ENCODE data around the gene ADIPOR1. TPM values are rescaled to one million over a fixed set of nuclear protein-coding genes. Genes with fewer than 3 reads are reported as not detected.

The ADIPOR1 gene
- total RNA-seq, 2 experiments from 2014 or later: 49.4 to 57.4 TPM

GRCh38 chr1:202942426-202942825, 15.7 kb downstream of the ADIPOR1 start:
- intact Hi-C loops (cut with micrococcal nuclease; ENCODE audit: unreplicated experiment): no loop called here
- Histone ChIP-seq H3K27ac (ENCODE audit: low read depth, low read length, poor library complexity, severe bottlenecking) (no peak overlapping the region), H3K79me2 (ENCODE audit: insufficient read depth, low read depth, low read length) (no peaks in the 10 kb centered on the region), H2AFZ (ENCODE audit: low read length) (no peak overlapping the region), H3K4me1 (ENCODE audit: insufficient read depth, low read length, poor library complexity, severe bottlenecking) (no peaks in the 10 kb centered on the region), H3K4me2 (ENCODE audit: low read length) (no peak overlapping the region), H3K4me3 (ENCODE audit: low read depth, low read length, poor library complexity, severe bottlenecking) (no peak overlapping the region), H3K9me2 (ENCODE audit: insufficient read depth, low read length) (no peaks in the 10 kb centered on the region), H3K9me3 (ENCODE audit: low read length) (no peaks in the 10 kb centered on the region), H3K36me3 (ENCODE audit: insufficient read depth, low read length) (peaks cover 74% of the 10 kb centered on the region), H4K20me1 (ENCODE audit: insufficient read depth, low read length) (no peaks in the 10 kb centered on the region)
- ChIA-PET CTCF (ENCODE audit: unreplicated experiment) (no interaction called here), POLR2A (interaction anchor here (1.1 to 1.3 kb wide), 2 partner anchors 9 to 31 kb away, joined by 4 read pairs; no protein-coding TSS in a partner anchor)
- no peak for DNase-seq (ENCODE audit: low spot score)
- no TSS peak for BruUV-seq (replicated peaks)
- TF ChIP-seq EZH2phosphoT487 (IDR thresholded peaks at IDR 0.05; ENCODE audit: borderline replicate concordance, low read depth, low read length) (no peak), CTCF (conservative IDR thresholded peaks at IDR 0.05; ENCODE audit: low read length) (no peak)

DNA sequence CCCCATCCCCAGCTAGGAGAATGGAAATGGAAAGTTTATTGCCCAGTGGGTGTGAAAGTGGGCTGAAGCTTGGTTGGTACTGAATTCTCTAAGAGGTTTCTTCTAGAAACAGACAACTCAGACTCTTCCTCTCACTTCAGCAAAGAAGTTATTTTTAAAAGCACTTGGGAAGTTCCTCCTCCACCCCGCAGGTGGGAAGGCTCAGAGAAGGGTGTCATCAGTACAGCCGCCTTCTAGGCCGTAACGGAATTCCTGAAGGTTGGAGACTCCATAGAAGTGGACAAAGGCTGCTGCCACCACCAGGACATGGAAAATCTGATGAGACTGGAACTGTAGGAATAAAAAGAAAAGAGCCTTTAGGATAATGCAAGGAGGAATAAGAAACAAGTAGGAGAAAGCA, 16.7 kb downstream of the ADIPOR1 start:
- H3K27ac ChIP-seq (ENCODE audit: low read depth, low read length, poor library complexity, severe bottlenecking): no peak overlapping the region
- POLR2A ChIA-PET: interaction anchor here (0.6 kb wide), 1 partner anchor 1841 kb away, joined by 3 read pairs; no protein-coding TSS in a partner anchor
- no peaks in the 10 kb centered on the region for H3K4me1 ChIP-seq (ENCODE audit: insufficient read depth, low read length, poor library complexity, severe bottlenecking)
- TF ChIP-seq CTCF (conservative IDR thresholded peaks at IDR 0.05; ENCODE audit: low read length) (no peak), EZH2phosphoT487 (IDR thresholded peaks at IDR 0.05; ENCODE audit: borderline replicate concordance, low read depth, low read length) (no peak)
- H4K20me1 ChIP-seq (ENCODE audit: insufficient read depth, low read length): no peaks in the 10 kb centered on the region
- no peaks in the 10 kb centered on the region for H3K79me2 ChIP-seq (ENCODE audit: insufficient read depth, low read depth, low read length)
- intact Hi-C loops (cut with micrococcal nuclease; ENCODE audit: unreplicated experiment): no loop called here
- no peaks in the 10 kb centered on the region for H3K9me3 ChIP-seq (ENCODE audit: low read length)
- H3K4me3 ChIP-seq (ENCODE audit: low read depth, low read length, poor library complexity, severe bottlenecking): no peak overlapping the region
- no peak overlapping the region for H3K4me2 ChIP-seq (ENCODE audit: low read length)
- no TSS peak for BruUV-seq (replicated peaks)
- H3K36me3 ChIP-seq (ENCODE audit: insufficient read depth, low read length): peaks cover 71% of the 10 kb centered on the region
- H3K9me2 ChIP-seq (ENCODE audit: insufficient read depth, low read length): no peaks in the 10 kb centered on the region
- CTCF ChIA-PET (ENCODE audit: unreplicated experiment): no interaction called here
- no peak overlapping the region for H2AFZ ChIP-seq (ENCODE audit: low read length)
- no peak for DNase-seq (ENCODE audit: low spot score)

- Histone ChIP-seq H3K9me2 (ENCODE audit: insufficient read depth, low read length) (no peaks in the 10 kb centered on the region), H3K9me3 (ENCODE audit: low read length) (no peaks in the 10 kb centered on the region), H2AFZ (ENCODE audit: low read length) (no peak overlapping the region), H3K4me2 (ENCODE audit: low read length) (no peak overlapping the region), H3K79me2 (ENCODE audit: insufficient read depth, low read depth, low read length) (no peaks in the 10 kb centered on the region), H3K4me1 (ENCODE audit: insufficient read depth, low read length, poor library complexity, severe bottlenecking) (no peaks in the 10 kb centered on the region), H3K36me3 (ENCODE audit: insufficient read depth, low read length) (peaks cover 62% of the 10 kb centered on the region), H3K4me3 (ENCODE audit: low read depth, low read length, poor library complexity, severe bottlenecking) (no peak overlapping the region), H4K20me1 (ENCODE audit: insufficient read depth, low read length) (no peaks in the 10 kb centered on the region), H3K27ac (ENCODE audit: low read depth, low read length, poor library complexity, severe bottlenecking) (no peak overlapping the region)
- POLR2A ChIA-PET: interaction anchor here (0.6 kb wide), 1 partner anchor 79 kb away, joined by 3 read pairs; no protein-coding TSS in a partner anchor
- CTCF ChIA-PET (ENCODE audit: unreplicated experiment): no interaction called here
- TF ChIP-seq CTCF (conservative IDR thresholded peaks at IDR 0.05; ENCODE audit: low read length) (no peak), EZH2phosphoT487 (IDR thresholded peaks at IDR 0.05; ENCODE audit: borderline replicate concordance, low read depth, low read length) (no peak)
- no peak for DNase-seq (ENCODE audit: low spot score)
- no TSS peak for BruUV-seq (replicated peaks)
- intact Hi-C loops (cut with micrococcal nuclease; ENCODE audit: unreplicated experiment): no loop called here
Observed at GRCh38 chr1:202940561-202940960, 17.6 kb downstream of the ADIPOR1 start.
